ENCODE data around the gene ARID5B. TPM values are rescaled to one million over a fixed set of nuclear protein-coding genes. Genes with fewer than 3 reads are reported as not detected.
A peak's percentile ranks its signal among the peaks of the same experiment; 100 is the strongest.

The ARID5B gene
- total and polyA plus RNA-seq, 2 donors (not counting 1 experiment from before 2014, with no cell fraction given), result 22.4 to 237 TPM

DNA sequence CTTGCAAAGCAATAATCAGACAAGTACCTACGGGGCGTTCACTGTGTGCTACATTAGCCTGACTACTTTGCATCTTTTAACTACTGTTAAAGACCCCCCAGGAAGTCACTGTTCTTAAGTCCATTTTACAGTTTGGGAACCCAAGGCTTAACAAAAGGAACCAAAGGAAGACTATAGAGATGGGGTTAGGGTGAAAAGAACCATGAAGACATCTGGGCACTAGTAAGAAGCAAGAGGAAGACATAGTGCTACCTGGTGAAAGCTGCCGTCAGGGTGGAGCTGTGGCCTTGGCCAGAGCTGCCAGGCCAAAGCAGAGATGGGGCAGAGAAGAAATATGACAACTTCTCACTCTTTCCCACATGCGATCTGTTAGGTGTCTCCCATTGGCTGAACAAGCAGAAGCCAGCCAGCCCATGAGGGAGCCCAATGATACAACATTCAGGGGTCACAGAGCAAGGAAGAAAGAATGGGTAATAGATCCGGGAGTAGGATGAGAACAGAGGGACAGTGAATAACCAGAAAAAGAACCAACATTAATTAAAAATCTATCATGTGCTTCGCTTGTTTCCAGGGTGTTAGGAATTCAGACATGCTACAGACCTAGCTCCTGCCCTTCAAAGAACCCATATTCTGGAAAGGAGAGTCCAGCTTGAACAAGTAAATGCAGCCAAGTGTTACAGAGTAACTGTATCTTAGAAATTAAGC lies 85.4 kb downstream of the ARID5B start:
- CTCF ChIA-PET, result interaction anchor here (1.2 to 2.7 kb wide), 7 partner anchors 11 to 236 kb away, joined by 3 to 12 read pairs (median 4); no protein-coding TSS in a partner anchor
- intact Hi-C loops (cut with micrococcal nuclease), result loop anchor here (2.0 kb wide), 1 partner anchor 14 kb away; no protein-coding TSS in a partner anchor

DNA sequence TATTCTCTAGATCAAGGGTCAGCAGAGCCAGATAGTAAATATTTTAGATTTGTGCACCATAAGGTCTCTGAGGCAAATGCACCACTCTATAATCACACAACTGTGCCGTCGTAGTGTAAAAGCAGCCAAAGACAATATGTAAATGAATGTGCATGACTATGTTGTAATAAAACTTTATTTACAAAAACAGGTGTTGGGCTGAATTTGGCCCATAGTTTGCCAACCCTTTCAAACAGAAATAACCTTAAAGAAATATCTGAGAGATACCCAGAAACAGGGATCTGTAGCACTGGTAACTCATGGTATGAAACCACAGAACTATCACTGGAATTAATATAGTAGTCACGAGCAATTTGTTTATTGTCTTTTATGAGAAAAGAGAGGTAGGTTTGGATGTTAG lies 86.0 kb downstream of the ARID5B start:
- no peak for DNase-seq
- H3K9me3 Mint-ChIP-seq (ENCODE audit: insufficient read depth), result no peaks in the 10 kb centered on the region
- peak overlapping the region; percentile 88 for H3K4me3 Mint-ChIP-seq
- intact Hi-C loops (cut with micrococcal nuclease), result loop anchor here (2.0 kb wide), 1 partner anchor 13 kb away; no protein-coding TSS in a partner anchor
- ATAC-seq (ENCODE audit: low read depth), result peak; percentile 5
- no peaks in the 10 kb centered on the region for H3K27me3 Mint-ChIP-seq
- ChIA-PET CTCF (interaction anchor here (0.9 to 2.7 kb wide), 12 partner anchors 10 to 257 kb away, joined by 3 to 12 read pairs (median 4); no protein-coding TSS in a partner anchor), POLR2A (interaction anchor here (0.7 to 2.3 kb wide), 7 partner anchors 11 to 88 kb away, joined by 3 to 15 read pairs (median 6); partner anchors contain the start of gene ARID5B)
- H3K27ac Mint-ChIP-seq, result peak overlapping the region; percentile 99
- Histone ChIP-seq H2AFZ (ENCODE audit: insufficient read depth, low read depth, low read length, poor library complexity, severe bottlenecking) (no peak overlapping the region), H3K4me1 (ENCODE audit: control insufficient read depth in 2 of 2, insufficient read depth in 2 of 2, low read length in 2 of 2) (peaks cover 45 to 57% of the 10 kb centered on the region in 2 donors), H3K27ac (ENCODE audit: low read length in 2 of 2) (peak overlapping the region; percentile 84 to 88), H4K20me1 (ENCODE audit: control insufficient read depth, insufficient read depth, low read length, poor library complexity, severe bottlenecking) (peaks cover 3% of the 10 kb centered on the region), H3K79me2 (ENCODE audit: control insufficient read depth, insufficient read depth, low read length) (peaks cover 94% of the 10 kb centered on the region), H3K36me3 (replicated peaks in 1 of 2; ENCODE audit: control extremely low read depth in 1 of 2, control insufficient read depth in 1 of 2, extremely low read depth in 1 of 2, insufficient read depth in 2 of 2, low read length in 1 of 2) (peaks cover 11 to 39% of the 10 kb centered on the region in 2 experiments), H3K9me3 (ENCODE audit: control extremely low read depth in 1 of 3, control insufficient read depth in 2 of 3, insufficient read depth in 1 of 3, low read length in 2 of 3) (no peaks in the 10 kb centered on the region), H3K4me2 (replicated peaks; ENCODE audit: low read depth, low read length, poor library complexity, severe bottlenecking) (peak overlapping the region; percentile 66), H3K4me3 (ENCODE audit: control extremely low read depth in 1 of 5, extremely low read depth in 1 of 5, insufficient read depth in 1 of 5, low read depth in 2 of 5, low read length in 4 of 5) (no peak overlapping the region), H3K27me3 (replicated peaks in 1 of 4; ENCODE audit: control extremely low read depth in 1 of 4, control insufficient read depth in 3 of 4, insufficient read depth in 4 of 4, low read length in 3 of 4) (no peaks in the 10 kb centered on the region), H3K9ac (ENCODE audit: low read length) (peak overlapping the region; percentile 15)
- no CpG with 5 or more reads among the region's 3 CpGs for WGBS (ENCODE audit: insufficient coverage)
- TF ChIP-seq, protein P1, sequence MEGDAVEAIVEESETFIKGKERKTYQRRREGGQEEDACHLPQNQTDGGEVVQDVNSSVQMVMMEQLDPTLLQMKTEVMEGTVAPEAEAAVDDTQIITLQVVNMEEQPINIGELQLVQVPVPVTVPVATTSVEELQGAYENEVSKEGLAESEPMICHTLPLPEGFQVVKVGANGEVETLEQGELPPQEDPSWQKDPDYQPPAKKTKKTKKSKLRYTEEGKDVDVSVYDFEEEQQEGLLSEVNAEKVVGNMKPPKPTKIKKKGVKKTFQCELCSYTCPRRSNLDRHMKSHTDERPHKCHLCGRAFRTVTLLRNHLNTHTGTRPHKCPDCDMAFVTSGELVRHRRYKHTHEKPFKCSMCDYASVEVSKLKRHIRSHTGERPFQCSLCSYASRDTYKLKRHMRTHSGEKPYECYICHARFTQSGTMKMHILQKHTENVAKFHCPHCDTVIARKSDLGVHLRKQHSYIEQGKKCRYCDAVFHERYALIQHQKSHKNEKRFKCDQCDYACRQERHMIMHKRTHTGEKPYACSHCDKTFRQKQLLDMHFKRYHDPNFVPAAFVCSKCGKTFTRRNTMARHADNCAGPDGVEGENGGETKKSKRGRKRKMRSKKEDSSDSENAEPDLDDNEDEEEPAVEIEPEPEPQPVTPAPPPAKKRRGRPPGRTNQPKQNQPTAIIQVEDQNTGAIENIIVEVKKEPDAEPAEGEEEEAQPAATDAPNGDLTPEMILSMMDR (IDR thresholded peaks at IDR 0.05), result no peak
- no peak for TF ChIP-seq EZH2 (IDR thresholded peaks at IDR 0.05; ENCODE audit: borderline replicate concordance, insufficient read depth, low read depth, low read length, poor library complexity, severe bottlenecking)
- peaks cover 82% of the 10 kb centered on the region for H3K4me1 Mint-ChIP-seq

More for the DNA sequence above, 85.4 kb downstream of the ARID5B start:
- POLR2A ChIA-PET, result interaction anchor here (1.4 to 2.3 kb wide), 3 partner anchors 11 to 84 kb away, joined by 3 to 15 read pairs (median 14); partner anchors contain the start of gene ARID5B
- Histone ChIP-seq H3K9me3 (ENCODE audit: control extremely low read depth in 1 of 3, control insufficient read depth in 2 of 3, insufficient read depth in 1 of 3, low read length in 2 of 3) (no peaks in the 10 kb centered on the region), H3K36me3 (replicated peaks in 1 of 2; ENCODE audit: control extremely low read depth in 1 of 2, control insufficient read depth in 1 of 2, extremely low read depth in 1 of 2, insufficient read depth in 2 of 2, low read length in 1 of 2) (peaks cover 11 to 39% of the 10 kb centered on the region in 2 experiments), H4K20me1 (ENCODE audit: control insufficient read depth, insufficient read depth, low read length, poor library complexity, severe bottlenecking) (peaks cover 3% of the 10 kb centered on the region), H3K4me2 (replicated peaks; ENCODE audit: low read depth, low read length, poor library complexity, severe bottlenecking) (peak overlapping the region; percentile 66), H3K4me3 (ENCODE audit: control extremely low read depth in 1 of 5, extremely low read depth in 1 of 5, insufficient read depth in 1 of 5, low read depth in 2 of 5, low read length in 4 of 5) (no peak overlapping the region), H3K9ac (ENCODE audit: low read length) (no peak overlapping the region), H3K27ac (ENCODE audit: low read length in 2 of 2) (peak overlapping the region; percentile 84 to 88), H3K27me3 (replicated peaks in 1 of 4; ENCODE audit: control extremely low read depth in 1 of 4, control insufficient read depth in 3 of 4, insufficient read depth in 4 of 4, low read length in 3 of 4) (no peaks in the 10 kb centered on the region), H3K79me2 (ENCODE audit: control insufficient read depth, insufficient read depth, low read length) (peaks cover 94% of the 10 kb centered on the region), H3K4me1 (ENCODE audit: control insufficient read depth in 2 of 2, insufficient read depth in 2 of 2, low read length in 2 of 2) (peaks cover 40 to 51% of the 10 kb centered on the region in 2 donors), H2AFZ (ENCODE audit: insufficient read depth, low read depth, low read length, poor library complexity, severe bottlenecking) (no peak overlapping the region)
- WGBS (ENCODE audit: insufficient coverage), result 76% methylated on average over 3 of the region's 6 CpGs
- Mint-ChIP-seq H3K4me1 (peaks cover 82% of the 10 kb centered on the region), H3K27me3 (no peaks in the 10 kb centered on the region), H3K4me3 (peak overlapping the region; percentile 11), H3K9me3 (ENCODE audit: insufficient read depth) (no peaks in the 10 kb centered on the region), H3K27ac (peak overlapping the region; percentile 99)
- DNase-seq, result no peak
- no peak for TF ChIP-seq EZH2 (IDR thresholded peaks at IDR 0.05; ENCODE audit: borderline replicate concordance, insufficient read depth, low read depth, low read length, poor library complexity, severe bottlenecking)
- no peak for ATAC-seq (ENCODE audit: low read depth)

Measured in B cell (primary cell).